ENCODE measurements around the gene VILL.

DNA sequence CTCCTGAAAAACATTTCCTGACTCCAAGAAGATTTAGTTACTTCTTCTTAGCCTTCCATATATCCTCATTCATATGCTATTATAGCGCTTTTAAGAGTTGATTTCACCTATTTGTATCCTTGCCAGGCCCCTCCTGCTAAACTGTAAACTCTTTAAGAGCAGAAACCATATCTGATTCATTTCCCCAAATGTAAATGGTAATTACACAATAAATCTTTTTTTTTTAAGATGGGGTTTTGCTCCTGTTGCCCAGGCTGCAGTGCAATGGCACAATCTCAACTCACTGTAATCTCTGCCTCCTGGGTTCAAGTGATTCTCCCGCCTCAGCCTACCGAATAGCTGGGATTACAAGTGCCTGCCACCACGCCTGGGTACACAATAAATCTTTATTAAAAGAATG is 52.9 kb downstream of the VILL start:
- TF ChIP-seq, protein P1, sequence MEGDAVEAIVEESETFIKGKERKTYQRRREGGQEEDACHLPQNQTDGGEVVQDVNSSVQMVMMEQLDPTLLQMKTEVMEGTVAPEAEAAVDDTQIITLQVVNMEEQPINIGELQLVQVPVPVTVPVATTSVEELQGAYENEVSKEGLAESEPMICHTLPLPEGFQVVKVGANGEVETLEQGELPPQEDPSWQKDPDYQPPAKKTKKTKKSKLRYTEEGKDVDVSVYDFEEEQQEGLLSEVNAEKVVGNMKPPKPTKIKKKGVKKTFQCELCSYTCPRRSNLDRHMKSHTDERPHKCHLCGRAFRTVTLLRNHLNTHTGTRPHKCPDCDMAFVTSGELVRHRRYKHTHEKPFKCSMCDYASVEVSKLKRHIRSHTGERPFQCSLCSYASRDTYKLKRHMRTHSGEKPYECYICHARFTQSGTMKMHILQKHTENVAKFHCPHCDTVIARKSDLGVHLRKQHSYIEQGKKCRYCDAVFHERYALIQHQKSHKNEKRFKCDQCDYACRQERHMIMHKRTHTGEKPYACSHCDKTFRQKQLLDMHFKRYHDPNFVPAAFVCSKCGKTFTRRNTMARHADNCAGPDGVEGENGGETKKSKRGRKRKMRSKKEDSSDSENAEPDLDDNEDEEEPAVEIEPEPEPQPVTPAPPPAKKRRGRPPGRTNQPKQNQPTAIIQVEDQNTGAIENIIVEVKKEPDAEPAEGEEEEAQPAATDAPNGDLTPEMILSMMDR (conservative IDR thresholded peaks at IDR 0.05 in 1 of 2, IDR thresholded peaks at IDR 0.05 in 1 of 2; ENCODE audit: extremely low read depth in 1 of 2, insufficient read depth in 1 of 2, low read depth in 1 of 2, low read length in 2 of 2), result no peak
- TF ChIP-seq EZH2 (IDR thresholded peaks at IDR 0.05; ENCODE audit: borderline replicate concordance, low read length), result no peak
